ENCODE measurements around the gene DPF1. TPM values are rescaled to one million over a fixed set of nuclear protein-coding genes. Genes with fewer than 3 reads are reported as not detected.

Gene DPF1
- total RNA-seq, 1 donor from 2014 or later: not detected

DNA sequence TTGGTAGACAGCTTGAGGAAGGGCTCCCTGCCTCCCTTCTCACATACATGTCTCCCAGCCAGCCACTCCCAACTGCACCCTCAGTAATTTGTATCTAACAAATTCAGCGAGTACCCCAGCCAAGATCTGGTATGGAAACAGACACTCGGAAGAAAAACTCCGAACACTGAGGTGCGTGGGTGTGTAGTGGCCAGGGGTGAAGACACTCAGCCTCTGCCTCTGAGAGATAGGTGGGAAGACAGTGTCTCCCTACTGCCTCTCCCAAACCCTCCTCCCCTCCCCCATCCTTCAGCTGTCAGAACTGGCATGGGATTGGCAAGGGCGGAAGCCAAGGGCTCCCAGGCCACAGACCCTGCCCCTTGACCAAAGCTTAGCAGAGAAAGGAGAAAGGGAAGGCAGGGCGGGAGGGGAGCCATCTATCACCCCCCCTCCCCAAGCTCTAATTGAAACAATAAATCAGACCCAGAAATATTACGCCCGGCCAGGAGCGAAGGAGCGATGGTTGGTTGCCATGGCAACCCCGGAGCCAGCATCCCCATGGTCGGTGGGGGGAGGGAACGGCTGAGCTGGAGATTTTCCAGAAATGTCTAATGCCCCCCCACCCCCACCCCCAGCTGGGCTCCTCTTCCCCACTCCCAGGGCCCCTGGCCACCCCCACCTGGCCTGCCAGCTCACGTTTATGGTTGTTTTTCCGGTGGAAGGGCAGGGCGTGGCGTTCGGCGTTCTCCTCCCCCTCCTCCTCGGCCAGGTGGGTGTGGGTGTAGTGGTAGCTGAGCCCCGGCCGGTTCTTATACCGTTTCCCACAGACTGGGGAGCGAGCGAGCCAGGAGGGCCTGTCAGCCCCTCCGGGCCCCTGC lies 7.0 kb downstream of the DPF1 start:
- H3K4me1 ChIP-seq: no peaks in the 10 kb centered on the region
- no peaks in the 10 kb centered on the region for H3K27me3 ChIP-seq
- H3K9me3 ChIP-seq: no peaks in the 10 kb centered on the region
- intact Hi-C loops (cut with DNase I): no loop called here
- no peak overlapping the region for H3K27ac ChIP-seq
- TF ChIP-seq, protein P1, sequence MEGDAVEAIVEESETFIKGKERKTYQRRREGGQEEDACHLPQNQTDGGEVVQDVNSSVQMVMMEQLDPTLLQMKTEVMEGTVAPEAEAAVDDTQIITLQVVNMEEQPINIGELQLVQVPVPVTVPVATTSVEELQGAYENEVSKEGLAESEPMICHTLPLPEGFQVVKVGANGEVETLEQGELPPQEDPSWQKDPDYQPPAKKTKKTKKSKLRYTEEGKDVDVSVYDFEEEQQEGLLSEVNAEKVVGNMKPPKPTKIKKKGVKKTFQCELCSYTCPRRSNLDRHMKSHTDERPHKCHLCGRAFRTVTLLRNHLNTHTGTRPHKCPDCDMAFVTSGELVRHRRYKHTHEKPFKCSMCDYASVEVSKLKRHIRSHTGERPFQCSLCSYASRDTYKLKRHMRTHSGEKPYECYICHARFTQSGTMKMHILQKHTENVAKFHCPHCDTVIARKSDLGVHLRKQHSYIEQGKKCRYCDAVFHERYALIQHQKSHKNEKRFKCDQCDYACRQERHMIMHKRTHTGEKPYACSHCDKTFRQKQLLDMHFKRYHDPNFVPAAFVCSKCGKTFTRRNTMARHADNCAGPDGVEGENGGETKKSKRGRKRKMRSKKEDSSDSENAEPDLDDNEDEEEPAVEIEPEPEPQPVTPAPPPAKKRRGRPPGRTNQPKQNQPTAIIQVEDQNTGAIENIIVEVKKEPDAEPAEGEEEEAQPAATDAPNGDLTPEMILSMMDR (IDR thresholded peaks at IDR 0.05): no peak
- no peak for DNase-seq (ENCODE audit: low spot score in 2 of 2)
- H3K4me3 ChIP-seq: no peak overlapping the region
- H3K36me3 ChIP-seq: no peaks in the 10 kb centered on the region

DNA sequence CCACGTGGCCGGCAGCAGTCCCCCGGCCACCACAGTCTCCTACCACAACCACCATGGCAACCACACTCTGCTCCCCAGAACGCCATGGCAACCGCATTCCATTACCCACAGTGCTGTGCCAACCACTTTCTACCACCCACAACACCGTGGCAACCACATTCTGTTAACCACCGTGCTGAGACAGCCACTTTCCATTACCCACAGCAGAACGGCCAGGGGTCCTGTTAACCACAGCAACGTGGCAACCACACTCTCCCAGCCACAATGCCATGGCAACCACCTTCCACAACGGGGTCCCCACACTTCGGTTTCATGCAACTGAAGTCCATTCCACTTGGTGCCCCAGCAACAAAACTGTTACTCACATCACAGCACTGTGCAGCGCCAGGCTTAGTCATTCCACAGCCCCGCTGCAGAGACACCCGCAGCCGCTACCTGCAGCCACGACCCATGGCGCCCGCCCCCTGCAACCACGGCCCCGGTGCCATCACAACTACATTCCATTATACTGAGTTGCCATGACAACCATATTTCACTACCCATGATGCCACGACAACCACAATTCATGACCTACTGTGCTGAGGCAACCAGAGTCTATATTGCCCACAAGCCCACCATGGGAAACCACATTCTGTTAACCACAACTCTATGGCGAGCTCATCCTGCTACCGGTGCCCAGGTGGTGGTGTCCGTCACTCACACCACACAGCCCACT lies 10.0 kb downstream of the DPF1 start:
- Histone ChIP-seq H3K4me3 (no peak overlapping the region), H3K4me1 (peaks cover 9 to 23% of the 10 kb centered on the region in 2 donors), H3K27ac (no peak overlapping the region), H3K27me3 (no peaks in the 10 kb centered on the region), H3K9me3 (no peaks in the 10 kb centered on the region), H3K36me3 (no peaks in the 10 kb centered on the region)
- intact Hi-C loops (cut with DNase I): no loop called here
- DNase-seq (ENCODE audit: low spot score in 2 of 2): no peak
- TF ChIP-seq, protein P1 (IDR thresholded peaks at IDR 0.05): no peak

DNA sequence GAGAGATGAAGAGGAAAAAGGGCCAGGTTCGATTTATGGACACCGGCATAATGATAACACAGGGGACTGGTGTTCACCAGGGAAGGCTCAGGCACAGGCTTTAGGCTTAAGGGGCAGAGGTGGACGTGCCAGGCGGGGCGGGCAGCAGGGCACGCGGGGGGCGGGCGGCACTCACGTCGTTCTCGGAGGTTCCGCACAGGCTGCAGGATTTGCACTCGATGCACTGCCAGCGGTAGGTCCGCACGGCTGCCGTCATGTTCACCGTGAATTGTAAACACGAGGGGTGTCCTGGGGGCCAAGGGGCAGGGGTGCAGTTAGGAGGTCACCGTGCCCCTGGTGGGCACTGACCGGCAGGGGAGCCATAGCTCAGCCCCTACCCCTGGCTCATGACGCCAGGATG lies 10.6 kb downstream of the DPF1 start:
- Histone ChIP-seq H3K27me3 (no peaks in the 10 kb centered on the region), H3K9me3 (no peaks in the 10 kb centered on the region), H3K4me1 (peaks cover 10 to 24% of the 10 kb centered on the region in 2 donors), H3K36me3 (no peaks in the 10 kb centered on the region), H3K27ac (no peak overlapping the region), H3K4me3 (no peak overlapping the region)
- intact Hi-C loops (cut with DNase I): no loop called here
- no peak for DNase-seq (ENCODE audit: low spot score in 2 of 2)
- TF ChIP-seq, protein P1 (IDR thresholded peaks at IDR 0.05): no peak

DNA sequence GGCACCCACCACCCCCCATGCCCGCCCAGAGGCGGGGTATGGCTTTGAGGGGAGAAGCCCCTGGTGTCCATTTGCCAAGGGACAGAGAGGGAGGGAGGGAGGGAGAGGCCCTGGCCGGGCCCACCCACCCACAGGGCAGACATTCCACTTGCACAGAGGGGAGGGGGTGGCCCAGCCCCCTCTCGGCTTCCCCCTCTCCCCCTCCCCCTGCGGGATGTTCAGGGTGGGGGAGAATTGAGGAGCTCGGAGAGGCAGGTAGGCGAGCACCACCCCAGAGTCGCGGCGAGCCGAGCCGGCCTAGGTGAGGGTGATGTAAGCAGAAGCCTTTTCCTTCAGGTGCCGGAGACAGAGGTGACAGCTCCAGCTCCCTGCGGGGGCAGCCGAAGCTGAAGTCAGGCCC lies 12.3 kb downstream of the DPF1 start:
- Histone ChIP-seq H3K4me3 (no peak overlapping the region), H3K4me1 (peaks cover 10 to 24% of the 10 kb centered on the region in 2 donors), H3K36me3 (no peaks in the 10 kb centered on the region), H3K27ac (no peak overlapping the region), H3K27me3 (no peaks in the 10 kb centered on the region), H3K9me3 (no peaks in the 10 kb centered on the region)
- intact Hi-C loops (cut with DNase I): no loop called here
- TF ChIP-seq, protein P1 (IDR thresholded peaks at IDR 0.05): no peak
- DNase-seq (ENCODE audit: low spot score in 2 of 2): no peak

DNA sequence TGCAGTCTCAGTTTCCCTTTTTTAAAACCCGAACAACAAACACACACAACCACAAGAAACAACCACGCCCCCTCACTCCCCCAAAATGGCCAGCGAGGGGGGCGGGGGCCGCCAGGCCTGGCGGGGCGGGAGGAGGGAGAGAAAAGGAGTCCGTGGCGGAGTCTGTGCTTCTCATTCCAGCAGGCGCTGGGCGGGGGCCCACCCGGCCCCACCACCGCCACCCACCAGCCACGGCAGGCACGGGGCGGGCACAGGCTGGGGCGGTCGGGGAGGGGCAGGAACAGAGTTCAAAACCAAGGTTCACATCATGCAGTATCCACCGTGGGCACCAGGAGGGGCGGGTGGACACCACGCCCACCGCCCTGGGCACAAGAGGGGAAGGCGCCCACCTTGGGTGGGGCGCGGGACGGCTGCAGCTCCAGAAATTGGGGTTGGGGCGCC lies 12.9 kb downstream of the DPF1 start:
- Histone ChIP-seq H3K9me3 (no peaks in the 10 kb centered on the region), H3K4me3 (peak overlapping the region; percentile 6 to 55), H3K27ac (peak overlapping the region in 1 of 2 donors; percentile 79), H3K4me1 (peaks cover 10 to 24% of the 10 kb centered on the region in 2 donors), H3K36me3 (peaks cover 3 to 4% of the 10 kb centered on the region in 2 donors), H3K27me3 (no peaks in the 10 kb centered on the region)
- TF ChIP-seq, protein P1 (IDR thresholded peaks at IDR 0.05): peak in 1 of 3 experiments; percentile 9
- intact Hi-C loops (cut with DNase I): no loop called here
- no peak for DNase-seq (ENCODE audit: low spot score in 2 of 2)

Data from ascending aorta (tissue), 2 donors.